Measurements from ENCODE around the gene ITPK1. TPM values are rescaled to one million over a fixed set of nuclear protein-coding genes. Genes with fewer than 3 reads are reported as not detected.

ITPK1 gene
- total RNA-seq, 1 experiment from 2014 or later = 38.5 TPM

- POLR2A ChIA-PET (ENCODE audit: low non-redundant PET) = no interaction called here
- Histone ChIP-seq H3K36me3 (ENCODE audit: insufficient read depth, low read length, poor library complexity, severe bottlenecking) (no peaks in the 10 kb centered on the region), H3K9me3 (ENCODE audit: low read depth, low read length, poor library complexity, severe bottlenecking) (peaks cover 5% of the 10 kb centered on the region), H3K27me3 (replicated peaks; ENCODE audit: insufficient read depth, low read depth, low read length, poor library complexity) (no peaks in the 10 kb centered on the region), H3K4me1 (ENCODE audit: insufficient read depth, low read length, poor library complexity, severe bottlenecking) (no peaks in the 10 kb centered on the region), H3K4me3 (ENCODE audit: low read depth, low read length, poor library complexity, severe bottlenecking) (no peak overlapping the region), H3K27ac (ENCODE audit: low read depth, low read length, poor library complexity, severe bottlenecking) (no peak overlapping the region)
- no TSS peak for BruUV-seq (replicated peaks)
- TF ChIP-seq CTCF (conservative IDR thresholded peaks at IDR 0.05; ENCODE audit: low read depth, low read length) = no peak
- TF ChIP-seq EZH2 (IDR thresholded peaks at IDR 0.05; ENCODE audit: borderline replicate concordance, low read depth, low read length, poor library complexity, severe bottlenecking) = no peak
- intact Hi-C loops (cut with micrococcal nuclease; ENCODE audit: unreplicated experiment) = no loop called here
- CTCF ChIA-PET = no interaction called here
- no peak for DNase-seq (ENCODE audit: low spot score)
These were observed 134.9 kb downstream of the ITPK1 start for GRCh38 chr14:92980866-92981265.

- ChIA-PET POLR2A (ENCODE audit: low non-redundant PET) (no interaction called here), CTCF (no interaction called here)
These were observed 137.3 kb downstream of the ITPK1 start for GRCh38 chr14:92978229-92979021.

GRCh38 chr14:92976268-92976667 is 139.5 kb downstream of the ITPK1 start:
- POLR2A ChIA-PET (ENCODE audit: low non-redundant PET) = no interaction called here
- Histone ChIP-seq H3K27ac (ENCODE audit: low read depth, low read length, poor library complexity, severe bottlenecking) (no peak overlapping the region), H3K4me3 (ENCODE audit: low read depth, low read length, poor library complexity, severe bottlenecking) (no peak overlapping the region), H3K9me3 (ENCODE audit: low read depth, low read length, poor library complexity, severe bottlenecking) (peaks cover 5% of the 10 kb centered on the region), H3K36me3 (ENCODE audit: insufficient read depth, low read length, poor library complexity, severe bottlenecking) (no peaks in the 10 kb centered on the region), H3K4me1 (ENCODE audit: insufficient read depth, low read length, poor library complexity, severe bottlenecking) (no peaks in the 10 kb centered on the region), H3K27me3 (replicated peaks; ENCODE audit: insufficient read depth, low read depth, low read length, poor library complexity) (no peaks in the 10 kb centered on the region)
- intact Hi-C loops (cut with micrococcal nuclease; ENCODE audit: unreplicated experiment) = no loop called here
- no TSS peak for BruUV-seq (replicated peaks)
- CTCF ChIA-PET = no interaction called here
- no peak for DNase-seq (ENCODE audit: low spot score)
- no peak for TF ChIP-seq CTCF (conservative IDR thresholded peaks at IDR 0.05; ENCODE audit: low read depth, low read length)
- no peak for TF ChIP-seq EZH2 (IDR thresholded peaks at IDR 0.05; ENCODE audit: borderline replicate concordance, low read depth, low read length, poor library complexity, severe bottlenecking)

More at GRCh38 chr14:92978229-92979021, 137.3 kb downstream of the ITPK1 start:
- H3K4me1 ChIP-seq (ENCODE audit: insufficient read depth, low read length, poor library complexity, severe bottlenecking) = no peaks in the 10 kb centered on the region
- DNase-seq (ENCODE audit: low spot score) = no peak
- H3K4me3 ChIP-seq (ENCODE audit: low read depth, low read length, poor library complexity, severe bottlenecking) = no peak overlapping the region
- H3K27me3 ChIP-seq (replicated peaks; ENCODE audit: insufficient read depth, low read depth, low read length, poor library complexity) = no peaks in the 10 kb centered on the region
- intact Hi-C loops (cut with micrococcal nuclease; ENCODE audit: unreplicated experiment) = no loop called here
- no peak for TF ChIP-seq EZH2 (IDR thresholded peaks at IDR 0.05; ENCODE audit: borderline replicate concordance, low read depth, low read length, poor library complexity, severe bottlenecking)
- no peak for TF ChIP-seq CTCF (conservative IDR thresholded peaks at IDR 0.05; ENCODE audit: low read depth, low read length)
- H3K9me3 ChIP-seq (ENCODE audit: low read depth, low read length, poor library complexity, severe bottlenecking) = peaks cover 5% of the 10 kb centered on the region
- H3K36me3 ChIP-seq (ENCODE audit: insufficient read depth, low read length, poor library complexity, severe bottlenecking) = no peaks in the 10 kb centered on the region
- BruUV-seq (replicated peaks) = no TSS peak
- no peak overlapping the region for H3K27ac ChIP-seq (ENCODE audit: low read depth, low read length, poor library complexity, severe bottlenecking)

All from A673 (cell line).